ENCODE results near the gene ODAD4. TPM values are rescaled to one million over a fixed set of nuclear protein-coding genes. Genes with fewer than 3 reads are reported as not detected.

The ODAD4 gene
- total RNA-seq, 3 donors from 2014 or later (not counting 1 experiment from before 2014, with no cell fraction given): 0.70 to 2.9 (median 0.95) TPM

DNA sequence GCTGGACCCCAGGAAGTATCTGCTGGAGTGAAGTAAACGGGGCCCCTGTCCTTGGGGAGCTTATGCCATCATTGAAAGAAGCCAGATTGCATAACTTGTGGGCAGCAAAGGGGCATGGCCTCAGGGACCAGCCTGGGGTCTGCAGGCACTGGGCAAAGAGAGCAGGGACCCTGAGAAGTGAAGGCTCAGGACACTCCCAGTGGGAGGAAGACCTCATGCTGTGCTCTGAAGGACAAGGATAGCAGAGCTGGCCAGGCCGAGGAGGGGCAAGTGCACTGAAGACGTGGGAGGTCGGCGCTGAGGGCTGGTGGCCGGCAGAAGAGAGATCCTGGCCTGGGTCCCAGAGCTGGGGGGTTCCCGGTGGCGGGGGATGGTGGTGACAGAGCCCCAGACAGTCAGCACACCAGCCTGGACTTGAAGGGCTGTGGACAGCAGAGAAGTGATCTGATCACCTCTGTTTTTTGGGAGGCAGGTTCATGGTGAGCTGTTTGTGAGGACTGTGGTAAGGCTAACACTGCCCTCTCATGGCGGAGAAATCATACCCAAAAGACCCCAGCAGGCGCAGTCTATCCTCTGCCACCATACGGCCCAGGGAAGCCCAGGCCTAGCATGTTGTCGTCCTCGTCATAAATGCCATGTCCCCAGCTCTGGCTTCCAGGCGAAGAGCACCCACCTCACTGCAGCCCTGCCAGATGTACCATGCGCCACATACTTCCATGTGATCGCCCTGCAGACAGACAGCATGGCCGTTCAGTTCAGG is 29.1 kb downstream of the ODAD4 start:
- Histone ChIP-seq H3K36me3 (ENCODE audit: control insufficient read depth, insufficient read depth, low read length) (no peaks in the 10 kb centered on the region), H3K27ac (ENCODE audit: low read length) (no peak overlapping the region), H3K4me3 (ENCODE audit: low read length) (no peak overlapping the region), H3K9me3 (ENCODE audit: control insufficient read depth, insufficient read depth, low read length) (no peaks in the 10 kb centered on the region), H3K27me3 (ENCODE audit: control insufficient read depth, insufficient read depth, low read length) (no peaks in the 10 kb centered on the region), H3K4me1 (ENCODE audit: control insufficient read depth, insufficient read depth, low read length) (no peaks in the 10 kb centered on the region)
- H3K9me3 Mint-ChIP-seq: no peaks in the 10 kb centered on the region
- no peak overlapping the region for H3K4me3 Mint-ChIP-seq
- no peaks in the 10 kb centered on the region for H3K27me3 Mint-ChIP-seq (ENCODE audit: low read depth in 2 of 2)
- no peak overlapping the region for H3K27ac Mint-ChIP-seq
- intact Hi-C loops (cut with micrococcal nuclease): no loop called here
- ATAC-seq: peak in 1 of 3 donors; percentile 29
- no peak for DNase-seq
- no peaks in the 10 kb centered on the region for H3K4me1 Mint-ChIP-seq
- TF ChIP-seq, protein P1, sequence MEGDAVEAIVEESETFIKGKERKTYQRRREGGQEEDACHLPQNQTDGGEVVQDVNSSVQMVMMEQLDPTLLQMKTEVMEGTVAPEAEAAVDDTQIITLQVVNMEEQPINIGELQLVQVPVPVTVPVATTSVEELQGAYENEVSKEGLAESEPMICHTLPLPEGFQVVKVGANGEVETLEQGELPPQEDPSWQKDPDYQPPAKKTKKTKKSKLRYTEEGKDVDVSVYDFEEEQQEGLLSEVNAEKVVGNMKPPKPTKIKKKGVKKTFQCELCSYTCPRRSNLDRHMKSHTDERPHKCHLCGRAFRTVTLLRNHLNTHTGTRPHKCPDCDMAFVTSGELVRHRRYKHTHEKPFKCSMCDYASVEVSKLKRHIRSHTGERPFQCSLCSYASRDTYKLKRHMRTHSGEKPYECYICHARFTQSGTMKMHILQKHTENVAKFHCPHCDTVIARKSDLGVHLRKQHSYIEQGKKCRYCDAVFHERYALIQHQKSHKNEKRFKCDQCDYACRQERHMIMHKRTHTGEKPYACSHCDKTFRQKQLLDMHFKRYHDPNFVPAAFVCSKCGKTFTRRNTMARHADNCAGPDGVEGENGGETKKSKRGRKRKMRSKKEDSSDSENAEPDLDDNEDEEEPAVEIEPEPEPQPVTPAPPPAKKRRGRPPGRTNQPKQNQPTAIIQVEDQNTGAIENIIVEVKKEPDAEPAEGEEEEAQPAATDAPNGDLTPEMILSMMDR (IDR thresholded peaks at IDR 0.05): no peak
- 80% methylated on average over 17 of the region's 17 CpGs for WGBS (ENCODE audit: insufficient coverage)
- no peaks in the 10 kb centered on the region for H3K36me3 Mint-ChIP-seq

DNA sequence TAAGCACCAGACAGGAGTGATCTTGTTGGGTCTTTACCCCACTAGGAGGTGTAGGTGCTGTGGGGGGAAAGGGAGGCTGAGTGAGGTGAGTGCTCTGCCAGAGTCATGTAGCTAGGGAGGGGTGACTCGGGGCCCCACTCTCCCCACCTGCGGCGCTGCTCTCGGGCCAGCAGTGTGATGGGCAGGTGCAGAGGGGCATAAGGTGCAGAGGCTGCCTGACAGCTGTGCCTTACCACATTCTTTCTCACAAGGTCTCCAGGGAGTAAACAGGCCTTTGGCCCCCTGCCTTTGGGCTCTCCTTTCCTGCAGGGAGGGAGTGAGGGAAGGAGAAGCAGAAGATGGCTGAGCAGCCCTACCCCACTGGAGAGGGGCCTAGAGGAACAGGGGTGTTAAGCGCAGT is 31.7 kb downstream of the ODAD4 start:
- no peak overlapping the region for H3K27ac Mint-ChIP-seq
- TF ChIP-seq, protein P1 (IDR thresholded peaks at IDR 0.05): no peak
- ATAC-seq (no peak), DNase-seq (no peak)
- Histone ChIP-seq H3K4me3 (ENCODE audit: low read length) (no peak overlapping the region), H3K4me1 (ENCODE audit: control insufficient read depth, insufficient read depth, low read length) (peaks cover 9% of the 10 kb centered on the region), H3K36me3 (ENCODE audit: control insufficient read depth, insufficient read depth, low read length) (no peaks in the 10 kb centered on the region), H3K27me3 (ENCODE audit: control insufficient read depth, insufficient read depth, low read length) (no peaks in the 10 kb centered on the region), H3K9me3 (ENCODE audit: control insufficient read depth, insufficient read depth, low read length) (no peaks in the 10 kb centered on the region), H3K27ac (ENCODE audit: low read length) (no peak overlapping the region)
- no peaks in the 10 kb centered on the region for H3K36me3 Mint-ChIP-seq
- 82% methylated on average over 5 of the region's 5 CpGs for WGBS (ENCODE audit: insufficient coverage)
- no peaks in the 10 kb centered on the region for H3K9me3 Mint-ChIP-seq
- intact Hi-C loops (cut with micrococcal nuclease): no loop called here
- H3K4me3 Mint-ChIP-seq: no peak overlapping the region
- H3K27me3 Mint-ChIP-seq (ENCODE audit: low read depth in 2 of 2): no peaks in the 10 kb centered on the region
- H3K4me1 Mint-ChIP-seq: peaks cover 13 to 14% of the 10 kb centered on the region in 2 donors

DNA sequence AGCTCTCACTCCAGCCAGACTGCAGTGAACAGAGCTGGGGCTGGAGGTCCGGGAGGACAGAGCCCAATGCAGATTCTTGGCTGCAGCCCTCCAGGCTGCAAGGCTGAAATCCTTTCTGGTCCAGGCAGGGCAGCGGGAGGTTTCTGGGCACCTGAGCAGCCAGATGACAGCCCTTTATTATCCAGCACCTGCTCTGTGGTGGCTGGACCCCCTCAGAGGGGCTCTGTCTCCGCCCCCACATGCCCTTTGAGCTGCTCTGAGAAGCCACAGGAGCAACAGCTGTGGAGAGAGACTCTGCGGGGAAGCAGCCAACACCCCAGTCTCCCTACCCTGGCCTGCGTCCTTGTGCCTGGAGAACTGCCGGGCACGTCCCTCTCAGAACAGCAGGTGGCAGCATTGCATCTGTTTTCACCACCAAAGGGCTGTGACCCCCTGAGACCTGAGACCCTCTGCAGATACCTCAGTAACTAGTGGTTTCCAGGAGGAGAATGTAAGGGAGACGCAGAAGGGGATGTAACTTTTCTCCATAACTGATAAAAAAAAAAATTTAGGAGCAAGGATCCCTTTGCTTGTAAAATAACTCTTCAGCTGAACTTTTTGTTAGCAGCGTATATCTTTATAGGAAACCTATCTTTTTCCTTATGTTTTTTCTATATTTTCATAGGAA is 32.5 kb downstream of the ODAD4 start:
- Histone ChIP-seq H3K36me3 (ENCODE audit: control insufficient read depth, insufficient read depth, low read length) (no peaks in the 10 kb centered on the region), H3K27me3 (ENCODE audit: control insufficient read depth, insufficient read depth, low read length) (no peaks in the 10 kb centered on the region), H3K27ac (ENCODE audit: low read length) (no peak overlapping the region), H3K4me3 (ENCODE audit: low read length) (no peak overlapping the region), H3K4me1 (ENCODE audit: control insufficient read depth, insufficient read depth, low read length) (peaks cover 17% of the 10 kb centered on the region), H3K9me3 (ENCODE audit: control insufficient read depth, insufficient read depth, low read length) (no peaks in the 10 kb centered on the region)
- intact Hi-C loops (cut with micrococcal nuclease): loop anchor here (1.0 kb wide), 1 partner anchor 153 kb away; no protein-coding TSS in a partner anchor
- TF ChIP-seq, protein P1 (IDR thresholded peaks at IDR 0.05): peak; percentile 80
- peaks cover 16% of the 10 kb centered on the region in 2 donors for H3K4me1 Mint-ChIP-seq
- no peak overlapping the region for H3K27ac Mint-ChIP-seq
- no peak overlapping the region for H3K4me3 Mint-ChIP-seq
- 20% methylated on average over 7 of the region's 9 CpGs for WGBS (ENCODE audit: insufficient coverage)
- peak; percentile 62 to 84 for DNase-seq
- H3K9me3 Mint-ChIP-seq: no peaks in the 10 kb centered on the region
- no peaks in the 10 kb centered on the region for H3K36me3 Mint-ChIP-seq
- ATAC-seq: peak in 2 of 3 donors; percentile 17 to 31
- H3K27me3 Mint-ChIP-seq (ENCODE audit: low read depth in 2 of 2): no peaks in the 10 kb centered on the region

Data from natural killer cell (primary cell).